A549 (cell line): ENCODE data around the gene ZNF830.

Experiments used
- BCL3 ChIP-seq: fragments of >200 bp; sonication (Bioruptor Twin); formaldehyde crosslinking; IDR thresholded peaks from 3 replicates; pipeline ENCODE4 v1.6.1; 2016
- CTCF ChIP-seq: fragments of >200 bp; sonication (Bioruptor Twin); formaldehyde crosslinking; IDR thresholded peaks from 3 replicates; pipeline ENCODE4 v1.5.1; 2016
- EP300 ChIP-seq, 2 experiments: fragments of >200 bp; sonication (Bioruptor Twin); formaldehyde crosslinking; IDR thresholded peaks; 2 replicates in 1 of 2; 3 replicates in 1 of 2; pipeline ENCODE4 v1.6.1; 2016 to 2017
- FOSL2 ChIP-seq, 2 experiments: fragments of 450-650 bp in 1 of 2; fragments of >200 bp in 1 of 2; sonication (Bioruptor Twin) in 1 of 2; formaldehyde crosslinking; IDR thresholded peaks; 2 replicates each; pipeline versions ENCODE4 v1.5.0 to v1.6.1; 2016 to 2020; ENCODE audit warnings: mild to moderate bottlenecking in 1 of 2, moderate library complexity in 1 of 2
- GATA3 ChIP-seq: IDR thresholded peaks from 2 replicates; pipeline ENCODE4 v1.6.1; 2012; ENCODE audit warnings: borderline replicate concordance
- KDM1A ChIP-seq: fragments of 200-600 bp; sonication (generic); IDR thresholded peaks from 2 replicates; pipeline ENCODE4 v1.6.1; 2016; ENCODE audit warnings: low read depth, mild to moderate bottlenecking
- NFE2L2 ChIP-seq: fragments of 150-350 bp; conservative IDR thresholded peaks from 2 replicates; pipeline ENCODE4 v1.6.1; 2014; ENCODE audit warnings: low read length
- POLR2A ChIP-seq: IDR thresholded peaks from 2 replicates; pipeline ENCODE4 v1.6.1; 2012; ENCODE audit warnings: mild to moderate bottlenecking, low read length
- REST ChIP-seq: fragments of 200-600 bp; sonication (generic); IDR thresholded peaks from 2 replicates; pipeline ENCODE4 v1.6.1; 2016; ENCODE audit warnings: antibody characterized with exemption, mild to moderate bottlenecking, moderate library complexity
- RNF2 ChIP-seq: fragments of 200-600 bp; sonication (generic); IDR thresholded peaks from 2 replicates; pipeline ENCODE4 v1.6.1; 2016; ENCODE audit warnings: low read depth, mild to moderate bottlenecking, antibody characterized with exemption, moderate library complexity, borderline replicate concordance
- SMC3 ChIP-seq: fragments of >200 bp; sonication (Bioruptor Twin); formaldehyde crosslinking; IDR thresholded peaks from 3 replicates; pipeline ENCODE4 v1.6.1; 2018; ENCODE audit warnings: inconsistent platforms
- USF2 ChIP-seq: fragments of 450-650 bp; IDR thresholded peaks from 2 replicates; pipeline ENCODE4 v1.6.1; 2014; ENCODE audit warnings: antibody characterized with exemption
- ZC3H11A ChIP-seq: fragments of 450-650 bp; IDR thresholded peaks from 2 replicates; pipeline ENCODE4 v1.6.1; 2014; ENCODE audit warnings: antibody characterized with exemption, mild to moderate bottlenecking
- ZFP36 ChIP-seq: fragments of 450-650 bp; IDR thresholded peaks from 2 replicates; pipeline ENCODE4 v1.6.1; 2014; ENCODE audit warnings: borderline replicate concordance; ENCODE audit not compliant: partially characterized antibody

GRCh38 chr17:34988644-34989043, 27.3 kb downstream of the ZNF830 start:
- TF ChIP-seq KDM1A (no peak), GATA3 (no peak), FOSL2 (IDR thresholded peaks at IDR 0.05) (no peak), FOSL2 (CRISPR knock-in tag; IDR thresholded peaks at IDR 0.05) (no peak), BCL3 (no peak), POLR2A (no peak), CTCF (no peak), SMC3 (no peak), ZFP36 (no peak), EP300 (IDR thresholded peaks at IDR 0.05) (no peak), NFE2L2 (no peak), ZC3H11A (no peak), RNF2 (no peak), REST (no peak), USF2 (no peak)
